Inflammatory macrophage treated with lipopolysaccharide for 1 hour (primary cell): ENCODE data around the gene EFR3B.
"Not testable (repeated sequence)": the region's sequence is repeated elsewhere in the genome, so short reads cannot be mapped to it uniquely, and the experiment has no call there.

ENCODE experiments used
- DNase-seq, 2 donors: peaks; one replicate each; pipeline ENCODE4 v3.0.0-alpha.2; 2020 to 2022

Gene EFR3B

DNA sequence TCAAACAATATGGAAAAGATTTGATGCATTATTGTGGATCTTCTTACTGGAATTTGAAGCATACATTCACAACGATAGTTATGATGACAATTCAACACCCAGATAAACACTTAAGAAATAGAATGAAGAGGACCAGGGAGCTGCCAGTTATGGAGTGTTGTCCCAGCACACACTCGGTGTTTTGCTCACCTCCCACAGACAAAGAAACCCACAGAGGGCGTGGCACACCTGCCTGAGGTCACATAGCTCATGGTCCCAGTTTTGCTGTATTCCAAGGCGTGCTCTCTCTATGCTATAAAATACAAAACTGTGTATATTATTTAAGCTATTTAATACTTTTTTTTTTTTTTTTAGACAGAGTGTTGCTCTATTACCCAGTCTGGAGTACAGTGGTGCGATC is 31.1 kb downstream of the EFR3B start:
- DNase-seq = no peak

GRCh38 chr2:25073914-25074313 is 32.0 kb downstream of the EFR3B start:
- no peak for DNase-seq

GRCh38 chr2:25074826-25075225 is 33.0 kb downstream of the EFR3B start:
- no peak for DNase-seq

- DNase-seq = no peak
Observed at GRCh38 chr2:25076749-25077148, 34.9 kb downstream of the EFR3B start.

DNA sequence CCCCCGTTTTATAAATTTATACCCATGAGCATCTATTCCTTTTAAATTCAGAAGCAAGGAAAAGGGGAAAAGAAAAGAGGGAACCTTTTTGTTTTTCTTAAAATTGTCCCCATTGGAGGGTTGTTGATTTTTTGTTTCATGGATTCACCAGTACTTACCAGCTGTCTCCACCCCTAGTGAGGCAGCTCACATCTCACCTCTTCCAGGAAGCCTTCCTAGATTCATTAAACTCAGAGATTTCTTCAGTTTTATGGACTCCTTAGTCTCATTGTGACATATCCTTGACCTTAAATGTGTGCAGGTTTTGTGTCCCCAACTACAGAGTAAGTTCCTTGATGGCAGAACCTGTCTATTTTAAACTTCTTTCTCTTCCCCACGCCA is 35.9 kb downstream of the EFR3B start:
- DNase-seq = no peak

DNA sequence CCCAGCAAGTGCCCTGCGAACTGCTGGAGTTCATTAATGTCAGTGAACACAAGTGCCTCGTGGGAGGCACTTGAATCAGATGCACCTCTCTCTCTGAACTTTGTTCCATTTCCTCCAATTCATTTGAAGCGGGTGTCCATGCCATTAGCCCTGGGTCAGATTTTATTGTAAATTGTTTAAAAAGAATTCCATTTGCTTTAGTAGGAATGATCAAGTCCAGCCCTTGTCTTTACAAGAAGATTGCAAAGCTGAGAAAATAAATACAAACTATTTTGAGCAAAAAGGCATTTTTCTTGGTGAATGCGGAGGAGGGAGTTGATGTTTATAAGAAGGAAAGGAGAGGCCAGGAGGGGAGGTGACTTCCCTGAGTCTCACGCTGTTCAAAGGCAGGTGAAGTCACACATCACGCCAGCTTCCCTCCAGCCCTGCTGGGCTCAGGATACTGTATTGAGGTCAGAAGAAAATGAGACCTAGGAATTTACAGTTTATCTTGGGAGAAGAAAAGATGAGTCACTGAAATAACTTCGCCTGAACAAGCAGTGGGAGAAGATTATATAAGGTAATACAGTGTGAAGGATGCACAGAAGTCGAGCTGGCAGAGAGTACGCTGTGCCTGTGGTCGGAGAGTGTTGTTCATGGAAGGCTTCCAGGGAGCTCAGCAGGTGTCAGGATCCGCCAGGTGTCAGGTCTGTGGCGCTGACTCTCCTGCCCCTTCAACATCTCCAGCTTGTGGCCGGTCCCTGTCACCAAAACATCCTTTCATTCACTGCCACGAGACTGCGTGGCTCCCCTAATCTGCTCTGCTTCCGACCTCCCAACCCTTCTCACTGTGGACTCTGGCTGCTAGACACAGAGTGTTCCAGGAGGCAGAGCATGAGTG is 36.5 kb downstream of the EFR3B start:
- DNase-seq = no peak

GRCh38 chr2:25079050-25079635 is 37.3 kb downstream of the EFR3B start:
- no peak for DNase-seq

DNA sequence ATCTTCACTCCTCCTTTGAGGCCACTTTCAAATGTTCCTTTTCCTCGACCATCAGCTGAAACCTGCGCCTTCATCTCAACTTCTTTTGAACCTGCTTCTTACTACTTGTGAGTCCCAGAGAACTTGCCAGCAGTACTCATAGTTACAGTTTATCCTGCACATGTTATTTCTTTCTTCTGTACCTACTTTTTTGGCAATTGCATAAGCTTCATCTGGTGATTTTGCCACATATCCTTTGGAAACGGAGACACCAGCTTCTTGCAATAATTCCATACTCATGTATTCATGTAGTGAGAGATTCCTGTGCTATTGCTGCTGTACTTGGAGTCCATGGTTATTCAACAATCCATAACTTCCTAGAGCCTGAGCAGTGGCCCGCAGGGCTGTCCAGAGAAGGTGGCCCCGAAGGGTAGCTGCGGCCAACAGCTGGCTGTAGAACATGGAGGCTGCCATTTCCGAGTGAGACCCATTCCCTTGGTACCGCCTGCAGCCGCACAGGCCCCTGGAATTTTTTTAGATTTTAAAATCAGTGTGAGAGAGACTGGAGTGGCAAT is 39.4 kb downstream of the EFR3B start:
- no peak for DNase-seq

DNA sequence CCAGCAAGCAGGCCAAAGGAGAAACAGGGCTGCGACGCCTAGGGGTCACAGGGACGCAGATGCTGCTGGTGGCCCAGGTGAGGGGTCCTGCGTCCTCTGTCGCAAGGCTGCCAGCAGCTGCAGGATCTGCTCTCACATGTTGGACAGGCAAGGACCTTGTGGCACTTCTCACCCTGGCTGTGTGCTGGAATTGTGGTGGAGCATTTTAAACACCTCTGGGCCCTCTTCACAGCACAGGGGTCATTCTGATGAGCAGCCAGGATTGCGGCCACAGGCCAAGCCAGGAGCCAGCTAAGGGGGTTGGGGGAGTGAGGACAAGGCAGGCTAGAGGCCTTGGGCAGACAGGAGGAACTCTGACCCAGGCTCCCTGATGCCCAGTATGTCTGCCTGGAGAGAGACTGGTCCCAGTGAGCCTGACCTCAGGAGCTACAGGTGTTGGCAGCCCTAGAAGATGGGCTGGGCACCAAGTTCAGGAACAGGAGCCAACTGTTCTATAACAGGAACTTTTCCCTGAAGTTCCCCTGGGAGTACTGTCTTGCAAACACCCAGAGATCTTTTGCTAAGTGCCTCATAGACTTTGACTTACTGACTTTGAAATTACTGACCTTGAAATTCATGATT is 40.2 kb downstream of the EFR3B start:
- no peak for DNase-seq

- no peak for DNase-seq
Observed at GRCh38 chr2:25085761-25086560, 44.1 kb downstream of the EFR3B start.

DNA sequence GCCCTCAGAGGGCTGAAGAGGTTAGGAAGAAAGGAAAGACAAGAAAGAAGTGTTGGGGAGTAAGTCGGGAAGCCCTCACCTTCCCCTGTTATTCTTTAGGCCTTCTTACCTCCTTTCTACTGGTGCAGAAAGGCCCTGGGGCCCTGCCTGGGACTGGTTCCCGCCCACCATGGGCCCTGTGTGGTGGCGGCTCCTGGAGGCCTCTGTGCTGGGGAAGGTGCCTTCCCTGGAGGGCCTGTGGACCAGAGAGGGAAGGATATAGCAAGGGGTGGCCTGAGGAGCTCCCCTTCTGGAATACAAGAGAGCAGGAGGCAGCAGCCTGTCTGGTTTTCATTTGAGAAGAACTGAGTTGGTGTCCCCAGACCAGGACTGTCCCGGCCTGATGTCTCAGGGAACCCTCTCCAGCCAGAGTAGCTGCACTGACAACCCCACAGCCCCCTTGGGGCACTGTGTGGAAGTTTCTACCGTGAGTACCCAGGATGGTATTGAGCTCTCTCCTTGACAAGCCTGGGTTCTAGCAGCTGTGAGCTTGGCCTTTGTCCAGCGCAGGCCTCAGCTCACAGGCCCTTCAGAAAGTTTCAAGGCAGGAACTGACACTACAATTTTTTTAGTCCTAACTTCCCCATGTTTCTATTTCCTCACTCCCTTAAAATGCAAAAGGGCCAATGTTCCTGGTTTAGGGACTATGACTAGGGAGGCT is 47.1 kb downstream of the EFR3B start:
- DNase-seq = peak; percentile 17 to 28

GRCh38 chr2:25089605-25090315 is 47.9 kb downstream of the EFR3B start:
- DNase-seq = no peak

GRCh38 chr2:25090801-25091200 is 48.9 kb downstream of the EFR3B start:
- no peak for DNase-seq

DNA sequence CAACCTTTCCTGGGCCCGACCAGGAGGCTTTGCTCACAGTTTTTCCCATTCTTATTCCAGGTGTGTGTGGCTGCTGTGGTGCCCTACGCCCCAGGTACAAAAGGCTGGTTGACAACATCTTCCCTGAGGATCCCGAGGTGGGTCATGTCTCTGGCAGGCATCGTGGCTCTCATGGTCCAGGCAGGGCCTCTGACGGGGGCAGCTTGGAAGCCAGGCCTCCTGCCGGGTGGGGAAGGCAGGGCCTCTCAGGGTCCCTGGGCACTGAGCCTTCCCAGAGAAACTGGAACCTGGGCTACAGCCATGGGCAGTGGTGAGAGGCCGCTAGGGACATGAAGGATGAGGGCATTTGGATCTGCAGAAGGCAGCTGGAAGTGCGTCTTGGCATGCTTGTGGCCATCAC is 49.4 kb downstream of the EFR3B start:
- no peak for DNase-seq

DNA sequence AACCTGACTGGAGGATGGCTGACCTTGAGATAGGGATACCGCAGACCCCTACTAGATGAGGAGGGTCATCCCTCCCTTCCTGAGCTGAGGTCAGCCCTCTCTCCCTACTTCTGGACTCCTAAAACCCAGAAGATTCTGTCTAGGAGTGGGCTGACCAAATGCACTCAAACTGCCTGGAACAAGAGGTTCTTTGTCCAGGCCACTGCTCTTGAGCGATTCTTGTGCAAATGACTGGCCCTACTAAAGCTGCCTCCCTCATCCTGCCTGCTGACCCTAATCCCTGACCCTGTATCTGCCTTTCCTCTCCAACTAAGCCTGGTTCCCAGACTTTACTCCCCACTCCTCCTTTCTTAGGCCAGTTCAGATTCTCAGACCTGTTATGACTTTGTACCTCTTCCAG is 56.2 kb downstream of the EFR3B start:
- DNase-seq = no peak

DNA sequence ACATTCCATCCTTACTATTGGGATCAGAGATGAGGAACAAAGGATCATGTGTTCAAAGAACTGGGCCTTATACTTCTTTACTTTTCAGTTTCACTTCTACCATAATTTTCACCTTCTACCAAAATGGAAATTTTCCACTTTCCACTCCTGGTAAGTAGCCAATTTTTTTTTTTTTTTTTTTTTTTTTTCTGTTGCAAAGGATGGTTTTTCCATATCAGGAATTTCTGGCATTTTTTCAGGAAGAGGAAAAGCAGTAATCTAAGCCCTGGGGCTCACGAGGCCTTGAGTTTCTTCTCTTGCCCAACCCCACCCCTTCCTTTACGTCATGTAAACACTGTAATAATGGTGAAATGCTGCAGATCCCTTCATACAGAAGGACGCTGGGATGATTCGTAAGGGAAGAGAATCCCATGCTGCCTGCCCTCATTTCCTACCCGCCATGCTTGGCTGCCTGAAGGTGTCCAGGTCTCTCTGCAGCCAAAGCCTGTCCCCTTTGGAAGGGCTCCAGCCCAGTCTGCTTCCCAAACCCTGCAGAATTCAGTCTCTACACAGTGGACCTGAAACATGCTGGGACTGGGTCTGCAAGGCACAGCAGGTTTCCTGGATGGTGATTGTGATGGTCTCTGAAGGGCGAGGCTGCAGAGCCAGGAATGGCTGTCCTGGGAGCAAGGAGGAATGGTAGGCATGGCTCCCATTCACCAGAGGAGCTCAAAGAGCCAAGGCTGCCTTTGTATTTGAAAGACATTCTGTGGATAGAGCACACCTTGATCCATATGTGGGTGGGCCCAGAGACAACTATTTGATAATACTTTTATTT is 57.0 kb downstream of the EFR3B start:
- peak; percentile 76 to 85 for DNase-seq

GRCh38 chr2:25102352-25102751 is 60.5 kb downstream of the EFR3B start:
- DNase-seq = not testable (repeated sequence)

GRCh38 chr2:25103287-25103871 is 61.5 kb downstream of the EFR3B start:
- DNase-seq = no peak

- peak in 1 of 2 donors; percentile 19 for DNase-seq
Observed at GRCh38 chr2:25104736-25105135, 62.9 kb downstream of the EFR3B start.
